GM18951 (cell line): Measurements from ENCODE around the gene PHACTR2.

ENCODE experiments used
- POLR2A ChIP-seq: IDR thresholded peaks from 4 replicates; pipeline ENCODE4 v1.6.1; 2011; ENCODE audit warnings: mild to moderate bottlenecking; ENCODE audit not compliant: insufficient read length, insufficient read depth; ENCODE audit errors: extremely low read depth
- in situ Hi-C: fragments of 300-500 bp; cut with MboI; formaldehyde crosslinking; loops from one replicate; pipeline ENCODE4 v1.12.0; 2022; ENCODE audit warnings: low sequenced_read_pairs, mixed read lengths, inconsistent platforms; ENCODE audit not compliant: unreplicated experiment

PHACTR2 gene

DNA sequence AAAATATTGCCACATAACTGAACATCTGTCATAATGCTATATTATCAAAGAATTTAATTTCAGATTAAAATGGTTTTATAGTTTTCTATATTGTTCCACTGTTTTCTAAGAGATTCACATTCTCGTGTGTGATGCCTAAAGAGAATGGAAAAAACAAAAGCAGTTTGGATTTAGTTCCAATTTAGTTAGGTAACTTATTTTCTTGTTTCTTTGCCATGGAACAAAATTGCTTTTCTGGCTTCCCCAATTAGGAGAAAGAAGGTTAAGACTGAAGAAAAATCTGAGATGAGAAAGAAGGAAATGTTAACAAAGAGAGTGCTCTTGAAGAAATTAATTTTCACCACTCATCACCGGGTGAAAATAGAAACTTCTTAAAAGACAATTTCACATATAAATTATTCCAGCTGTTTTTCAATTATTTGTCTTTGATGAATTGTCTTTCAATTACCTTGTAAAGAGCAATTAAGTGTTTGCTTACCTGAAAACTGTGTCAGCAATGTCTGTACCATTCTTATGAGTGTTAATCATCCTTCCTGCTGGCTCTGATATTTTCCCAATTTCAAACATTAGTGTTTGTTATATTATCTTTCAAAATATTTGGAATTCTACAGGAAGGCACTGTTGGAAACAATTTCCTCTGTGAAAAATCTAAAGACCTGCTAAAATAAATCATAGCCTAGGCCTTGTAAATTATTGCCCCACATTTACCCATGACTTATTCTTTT lies 19.5 kb downstream of the PHACTR2 start:
- TF ChIP-seq POLR2A = no peak
- in situ Hi-C loops = no loop called here

- TF ChIP-seq POLR2A = no peak
Observed at GRCh38 chr6:143698329-143698728, 20.6 kb downstream of the PHACTR2 start.

GRCh38 chr6:143698759-143699429 lies 21.1 kb downstream of the PHACTR2 start:
- TF ChIP-seq POLR2A = no peak

More at GRCh38 chr6:143698329-143698728, 20.6 kb downstream of the PHACTR2 start:
- in situ Hi-C loops = no loop called here

GRCh38 chr6:143699430-143699825 lies 21.7 kb downstream of the PHACTR2 start:
- in situ Hi-C loops = no loop called here
- no peak for TF ChIP-seq POLR2A

More at GRCh38 chr6:143698759-143699429, 21.1 kb downstream of the PHACTR2 start:
- in situ Hi-C loops = no loop called here

- in situ Hi-C loops = no loop called here
- no peak for TF ChIP-seq POLR2A
Observed at GRCh38 chr6:143700684-143701348, 23.1 kb downstream of the PHACTR2 start.

DNA sequence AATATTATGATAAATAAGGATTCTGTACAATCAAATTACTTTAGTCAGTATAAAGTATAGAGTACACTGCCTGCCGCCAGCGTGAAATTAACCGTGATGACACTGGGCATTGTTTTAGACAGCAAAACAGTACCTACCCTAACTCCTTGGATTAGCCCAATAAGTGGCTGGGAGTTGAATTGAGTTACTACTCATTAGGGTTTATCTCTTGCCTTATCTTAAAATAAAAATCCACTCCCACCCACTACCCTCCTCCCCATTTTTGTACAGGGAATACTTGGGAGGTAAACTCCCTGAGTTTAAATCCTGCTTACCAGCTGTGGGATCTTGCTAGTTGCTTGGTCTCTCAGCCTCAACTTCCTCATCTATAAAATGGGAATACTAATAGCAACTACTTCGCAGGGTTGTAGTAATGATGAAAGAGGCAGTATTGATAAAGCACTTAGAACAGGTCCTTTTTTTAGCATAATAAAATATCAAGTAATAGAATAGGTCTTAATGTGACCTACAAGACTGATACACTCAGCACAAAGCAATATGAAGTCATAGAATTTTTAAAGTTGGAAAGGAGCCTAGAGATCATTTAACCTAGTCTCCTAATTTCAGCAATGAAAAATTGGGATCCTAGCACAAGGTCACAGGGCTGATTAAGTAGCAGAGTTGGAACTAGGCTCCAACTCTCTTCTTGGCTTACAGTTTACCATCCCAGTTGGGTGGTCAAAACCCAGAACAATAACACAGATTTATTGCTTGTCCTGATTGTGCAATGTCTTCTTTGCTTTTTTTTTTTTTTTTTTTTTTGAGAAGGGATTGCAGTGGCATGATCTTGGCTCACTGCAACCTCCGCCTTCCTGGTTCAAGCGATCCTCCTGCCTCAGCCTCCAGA lies 23.8 kb downstream of the PHACTR2 start:
- in situ Hi-C loops = no loop called here
- no peak for TF ChIP-seq POLR2A

DNA sequence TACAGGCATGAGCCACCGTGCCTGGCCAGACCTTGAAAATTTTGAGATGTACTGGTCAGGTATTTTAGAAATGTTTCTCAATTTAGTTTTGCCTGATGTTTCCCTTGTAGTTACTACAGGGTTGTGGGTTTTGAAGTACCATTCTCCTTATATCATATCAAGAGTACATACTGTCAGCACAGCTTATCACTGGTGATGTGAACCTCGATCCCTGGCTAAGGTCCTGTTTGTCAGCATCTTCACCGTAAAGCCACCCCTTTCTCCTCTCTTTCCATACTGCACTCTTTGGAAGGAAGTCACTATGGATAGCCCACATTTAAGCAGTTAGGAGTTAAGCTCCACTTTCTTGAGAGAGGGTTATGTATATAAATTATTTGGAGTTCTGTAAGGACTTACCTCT lies 27.8 kb downstream of the PHACTR2 start:
- TF ChIP-seq POLR2A = no peak

GRCh38 chr6:143707697-143708096 lies 29.9 kb downstream of the PHACTR2 start:
- in situ Hi-C loops = no loop called here
- TF ChIP-seq POLR2A = no peak

More for the DNA sequence above, 27.8 kb downstream of the PHACTR2 start:
- in situ Hi-C loops = no loop called here

GRCh38 chr6:143708889-143709288 lies 31.1 kb downstream of the PHACTR2 start:
- in situ Hi-C loops = no loop called here
- no peak for TF ChIP-seq POLR2A

GRCh38 chr6:143711714-143712113 lies 33.9 kb downstream of the PHACTR2 start:
- in situ Hi-C loops = no loop called here
- no peak for TF ChIP-seq POLR2A

DNA sequence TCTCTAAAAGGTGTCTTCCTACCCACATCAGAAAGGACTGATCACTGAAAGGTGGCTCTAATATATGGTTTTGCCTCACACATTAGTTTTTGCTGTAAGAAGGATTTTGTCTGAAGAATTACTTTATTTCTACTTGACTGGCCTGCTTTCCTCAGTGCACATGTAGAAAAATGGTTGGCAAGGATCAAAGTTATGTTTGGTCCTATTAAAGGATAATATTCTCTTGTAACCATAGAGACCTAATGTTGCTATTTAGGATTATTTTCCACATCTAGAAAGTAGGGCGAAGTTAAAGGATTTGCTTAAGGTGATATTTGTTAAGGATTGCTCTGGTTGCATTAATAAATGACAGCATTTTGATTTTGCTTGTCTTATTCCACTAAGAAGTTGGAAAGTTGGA lies 40.7 kb downstream of the PHACTR2 start:
- in situ Hi-C loops = no loop called here

DNA sequence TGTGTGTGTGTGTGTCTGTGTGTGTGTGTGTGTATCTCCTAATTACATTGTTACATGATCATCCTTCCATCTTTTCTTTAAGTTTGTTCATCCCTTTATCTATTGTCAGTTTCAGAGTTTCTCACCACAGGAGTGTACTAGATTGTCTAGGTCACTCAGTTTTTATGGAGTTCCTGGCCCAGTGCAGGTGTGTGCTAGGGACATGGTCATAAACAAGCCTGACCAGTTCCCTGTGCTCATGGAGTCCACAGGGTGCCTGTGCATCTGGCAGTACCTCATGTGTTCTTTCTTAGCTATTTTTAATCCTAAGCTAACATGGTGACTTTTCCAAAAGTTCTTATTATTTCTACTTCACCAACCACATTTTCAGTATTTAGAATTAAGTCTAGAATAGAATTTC lies 43.9 kb downstream of the PHACTR2 start:
- in situ Hi-C loops = no loop called here
- no peak for TF ChIP-seq POLR2A

More for the DNA sequence above, 40.7 kb downstream of the PHACTR2 start:
- TF ChIP-seq POLR2A = no peak

- TF ChIP-seq POLR2A = no peak
- in situ Hi-C loops = no loop called here
Observed at GRCh38 chr6:143724876-143725275, 47.1 kb downstream of the PHACTR2 start.

GRCh38 chr6:143726015-143726647 lies 48.4 kb downstream of the PHACTR2 start:
- in situ Hi-C loops = no loop called here
- TF ChIP-seq POLR2A = no peak
